HG02763 (cell line): ENCODE measurements around the gene EXOC4.

Source experiments
- ATAC-seq: cut with Tn5 transposase; IDR thresholded peaks from one replicate; pipeline ENCODE4 v1.9.1; 2021; ENCODE audit warnings: mild to moderate bottlenecking, moderate library complexity; ENCODE audit not compliant: unreplicated experiment

Gene EXOC4

DNA sequence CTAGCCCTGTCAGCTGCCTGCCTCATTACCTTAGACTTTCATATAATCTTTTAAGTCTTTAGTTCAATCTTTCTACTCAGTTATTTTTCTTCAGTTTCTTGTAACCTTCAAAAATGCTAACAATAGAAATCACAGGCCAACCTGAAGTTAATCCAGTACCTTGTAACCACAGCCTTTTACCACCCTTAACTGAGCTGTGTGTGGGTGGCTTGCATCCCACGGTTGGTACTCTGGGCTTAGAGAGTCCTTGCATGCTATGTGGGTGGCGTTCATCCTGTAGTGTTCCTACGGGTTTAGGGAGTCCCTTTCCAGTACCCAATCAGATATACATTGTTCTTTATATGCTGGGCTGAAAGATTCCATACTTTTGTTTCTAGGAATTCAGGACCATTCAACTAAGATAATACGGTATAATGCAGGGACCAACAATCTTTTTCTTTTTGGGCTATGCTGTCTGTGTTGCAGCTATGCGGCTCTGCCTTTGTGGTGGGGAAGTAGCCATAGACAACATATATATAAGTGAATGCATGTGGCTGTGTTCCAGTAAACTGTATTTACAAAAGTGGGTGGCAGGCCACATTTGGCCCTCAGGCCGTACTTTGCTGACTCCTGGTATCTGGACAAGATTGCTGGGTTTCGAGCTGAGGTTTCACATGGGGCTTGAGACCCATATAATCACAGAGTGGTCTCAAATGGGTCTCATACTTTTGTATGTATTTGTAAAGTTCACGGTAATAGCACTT is 593.5 kb downstream of the EXOC4 start:
- ATAC-seq, result no peak

DNA sequence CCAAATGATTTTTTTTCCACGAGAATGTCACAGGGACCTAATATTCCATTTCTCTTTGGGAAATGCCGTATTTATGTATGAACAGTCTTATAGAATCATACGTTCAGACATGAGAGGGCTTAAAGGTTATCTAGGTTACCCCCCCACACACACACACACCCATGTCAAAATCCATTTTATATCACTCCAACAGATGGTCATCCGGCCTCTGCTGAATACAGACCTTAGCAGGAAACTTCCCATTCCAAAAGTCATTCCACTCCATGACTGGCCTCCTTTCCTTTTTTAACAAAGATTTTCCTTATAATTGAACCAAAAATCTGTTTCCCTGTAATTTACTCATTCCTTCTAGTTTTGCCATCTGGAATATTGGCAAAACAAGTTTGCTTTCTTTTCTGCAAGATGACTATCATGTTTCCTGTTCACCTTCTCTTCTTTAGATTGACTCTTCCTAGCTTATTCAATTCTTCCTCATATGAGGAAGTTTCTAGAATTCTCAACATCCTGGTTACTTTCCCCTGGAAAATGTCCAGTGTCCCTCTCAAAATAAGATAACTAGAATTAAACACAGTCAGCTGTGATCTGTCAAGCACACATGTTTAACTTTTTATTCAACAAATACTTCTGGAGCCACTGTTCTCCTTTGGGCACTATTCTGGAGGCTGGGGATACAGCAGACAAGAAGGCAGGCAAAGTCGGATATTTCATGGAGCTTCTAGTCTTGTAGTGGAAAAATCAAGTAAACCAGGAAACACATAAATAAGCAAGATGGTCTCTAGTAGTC is 597.8 kb downstream of the EXOC4 start:
- no peak for ATAC-seq

DNA sequence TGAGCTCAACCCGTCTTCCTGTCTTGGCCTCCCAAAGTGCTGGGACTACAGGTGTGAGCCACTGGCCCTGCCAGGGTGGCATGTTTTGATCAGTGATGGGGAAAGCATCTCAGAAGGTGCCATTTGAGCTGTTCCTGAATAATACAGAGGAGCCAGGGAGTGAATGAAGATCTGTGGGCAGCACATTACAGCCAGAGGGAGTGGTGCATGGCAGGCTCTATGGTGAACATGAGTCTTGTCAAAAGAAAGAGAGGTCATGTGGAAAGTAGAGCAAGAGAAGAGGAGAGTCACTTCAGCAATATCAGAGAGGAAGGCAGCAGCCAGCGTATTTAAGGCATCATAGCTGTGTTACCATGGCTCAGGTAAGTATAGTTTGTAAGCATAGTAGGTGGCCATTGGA is 598.5 kb downstream of the EXOC4 start:
- no peak for ATAC-seq

GRCh38 chr7:133853706-133854276 is 600.9 kb downstream of the EXOC4 start:
- ATAC-seq, result peak; percentile 66

DNA sequence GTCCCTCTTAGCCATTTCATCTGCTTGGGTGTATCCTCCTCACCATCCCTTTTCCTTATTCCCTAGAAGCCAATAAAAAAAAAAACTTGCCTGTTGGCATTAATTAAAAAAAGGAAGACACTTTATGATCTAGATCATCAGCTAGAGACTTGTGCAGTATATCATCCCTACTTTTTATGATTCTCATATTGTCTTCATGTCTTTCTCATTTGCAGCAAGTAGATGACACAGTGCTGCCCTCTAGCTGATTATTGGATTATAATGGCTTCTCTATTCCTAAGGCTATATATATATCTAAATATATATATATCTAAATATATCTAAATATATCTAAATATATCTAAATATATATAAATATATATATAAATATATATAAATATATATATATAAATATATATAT is 601.9 kb downstream of the EXOC4 start:
- no peak for ATAC-seq

DNA sequence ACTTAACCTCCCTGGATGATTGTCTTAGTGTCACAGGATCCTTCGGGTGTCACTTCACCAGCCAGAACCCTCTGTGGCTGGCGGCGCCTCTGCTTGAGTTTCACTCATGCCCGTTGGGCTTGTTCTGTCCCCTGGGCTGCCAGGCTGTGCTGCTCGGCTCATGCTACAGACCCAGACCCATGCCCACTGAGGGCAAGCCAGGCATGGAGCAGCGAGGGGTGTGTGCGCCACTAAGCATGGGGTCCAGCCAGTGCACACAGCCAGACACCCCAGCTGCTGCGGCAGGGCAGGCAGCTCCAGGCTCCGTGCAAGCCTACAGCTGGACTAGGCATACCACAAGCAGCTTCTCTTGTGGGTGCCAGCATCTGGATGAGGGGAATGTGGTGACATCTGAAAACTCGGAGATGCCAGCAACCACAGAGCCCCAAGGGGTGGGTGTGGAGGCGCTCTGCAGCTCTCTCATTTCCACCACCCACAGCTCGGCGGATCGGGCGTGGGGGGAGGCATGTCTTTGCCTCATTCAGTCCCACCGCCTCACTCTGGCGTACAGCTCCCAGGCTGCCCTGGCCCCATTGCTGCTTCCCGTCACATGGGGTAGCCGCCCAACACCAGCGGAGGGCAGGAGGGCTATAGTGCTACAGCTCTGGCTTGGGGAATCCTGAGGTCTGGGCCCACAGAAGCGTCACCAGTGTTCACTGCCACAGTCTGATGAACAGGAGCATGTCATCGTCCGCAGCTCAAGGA is 604.7 kb downstream of the EXOC4 start:
- ATAC-seq, result no peak

DNA sequence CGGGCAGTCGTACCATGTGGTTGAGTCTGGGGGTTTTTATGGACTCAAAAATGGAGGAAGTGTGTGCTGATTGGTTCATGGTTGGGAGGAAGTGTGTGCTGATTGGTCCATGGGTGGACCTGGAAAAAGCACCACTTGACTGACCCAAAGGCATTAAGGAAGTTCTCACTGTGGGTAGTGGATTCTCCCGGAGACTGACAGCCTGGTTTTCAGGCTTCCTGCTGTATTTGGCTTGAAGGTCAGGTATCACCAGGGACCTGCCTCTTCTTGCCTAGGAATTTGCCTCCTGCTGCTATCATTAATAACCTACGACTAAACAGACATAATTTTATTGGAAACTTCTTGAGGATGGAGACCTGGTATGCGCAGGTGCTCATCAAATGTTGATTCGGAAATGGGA is 605.4 kb downstream of the EXOC4 start:
- ATAC-seq, result no peak

DNA sequence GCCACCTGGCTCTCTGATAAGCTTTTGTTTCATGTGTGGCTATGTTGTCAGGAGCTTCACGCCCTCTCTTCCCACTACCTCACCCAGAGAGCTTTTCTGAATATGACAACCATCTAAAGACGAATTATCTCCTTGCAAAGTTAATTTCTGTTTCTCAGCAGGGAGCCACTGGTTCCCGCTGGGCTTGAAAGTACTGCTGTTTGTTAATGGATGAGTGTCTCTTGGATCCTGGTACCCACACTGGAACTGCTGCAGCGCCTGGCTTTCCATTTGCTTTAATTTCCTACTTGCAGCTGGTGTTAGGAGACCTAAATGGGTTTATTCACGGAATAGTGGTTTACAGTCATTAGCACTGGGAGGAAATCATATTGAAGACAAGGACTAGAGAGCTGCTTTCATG is 606.4 kb downstream of the EXOC4 start:
- ATAC-seq, result no peak

- no peak for ATAC-seq
Measured at GRCh38 chr7:133859871-133860450, 607.1 kb downstream of the EXOC4 start.

GRCh38 chr7:133860628-133861335 is 607.9 kb downstream of the EXOC4 start:
- ATAC-seq, result no peak

DNA sequence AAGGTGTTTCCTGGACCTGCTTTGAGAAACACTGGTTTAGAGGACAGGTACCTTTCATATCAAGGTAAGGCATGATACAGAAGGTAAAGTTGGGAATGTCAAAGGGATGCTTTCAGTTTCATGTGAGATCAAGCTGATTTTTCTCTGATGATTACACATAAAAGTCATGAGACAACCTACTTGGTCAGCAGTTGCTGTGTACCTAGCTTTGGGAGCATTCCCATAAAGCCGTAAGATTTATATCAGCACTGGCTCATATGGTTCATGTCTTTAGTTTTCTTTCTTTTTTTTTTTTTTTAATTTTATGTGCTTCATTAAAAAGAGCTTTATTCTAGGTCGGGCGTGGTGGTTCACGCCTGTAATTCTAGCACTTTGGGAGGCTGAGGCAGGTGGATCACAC is 609.0 kb downstream of the EXOC4 start:
- no peak for ATAC-seq

DNA sequence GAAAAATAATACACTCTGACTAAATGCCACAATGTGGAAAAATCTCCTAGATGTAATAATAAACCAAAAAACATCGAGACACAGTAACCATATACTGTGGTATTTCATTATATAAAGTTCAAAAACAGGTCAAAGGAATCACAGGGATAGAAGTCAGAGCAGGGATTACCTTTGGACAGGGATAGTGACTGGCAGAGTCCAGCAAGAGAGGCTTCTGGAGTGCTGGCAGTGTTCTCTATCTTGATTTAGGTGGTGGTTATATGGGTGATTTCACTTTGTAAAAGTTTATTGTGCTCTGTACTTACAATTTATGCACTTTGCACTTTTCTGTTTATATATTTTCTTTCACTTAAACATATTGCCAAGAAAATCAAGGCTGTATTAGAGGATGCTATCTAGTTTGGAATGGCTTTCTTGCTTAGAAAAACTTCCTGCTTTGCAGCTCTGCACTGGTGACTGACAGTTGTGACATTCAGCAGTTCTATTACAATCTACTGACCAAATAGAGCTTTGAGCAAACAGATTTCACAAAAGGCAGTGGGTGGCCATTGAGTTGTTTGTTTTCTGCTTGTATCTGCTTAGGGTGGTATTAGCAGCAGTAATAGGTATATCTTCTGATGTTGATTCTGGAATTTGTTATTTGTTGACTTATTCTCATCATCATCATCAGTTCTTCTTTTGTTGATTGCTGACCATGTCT is 610.6 kb downstream of the EXOC4 start:
- ATAC-seq, result no peak

DNA sequence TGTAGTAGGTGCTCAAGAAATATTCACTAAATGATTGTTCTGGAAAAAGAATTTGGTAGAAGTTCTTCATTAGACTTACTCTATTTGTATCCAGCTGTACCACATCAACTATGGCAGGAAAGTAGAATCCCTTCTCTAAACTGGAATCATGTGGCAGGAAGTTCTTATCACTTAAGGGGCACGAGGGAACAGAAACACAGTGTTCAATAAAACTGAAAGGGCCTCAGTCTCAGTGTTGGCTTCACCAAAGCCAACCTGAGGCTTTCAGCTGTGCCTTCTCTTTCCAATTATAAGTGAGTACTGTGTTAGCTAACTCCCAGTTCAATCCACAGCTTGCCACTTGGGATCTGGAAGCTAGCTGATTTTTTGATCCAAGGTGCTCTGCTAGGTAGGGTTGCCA is 616.7 kb downstream of the EXOC4 start:
- ATAC-seq, result no peak

GRCh38 chr7:133871757-133872156 is 618.9 kb downstream of the EXOC4 start:
- ATAC-seq, result no peak

DNA sequence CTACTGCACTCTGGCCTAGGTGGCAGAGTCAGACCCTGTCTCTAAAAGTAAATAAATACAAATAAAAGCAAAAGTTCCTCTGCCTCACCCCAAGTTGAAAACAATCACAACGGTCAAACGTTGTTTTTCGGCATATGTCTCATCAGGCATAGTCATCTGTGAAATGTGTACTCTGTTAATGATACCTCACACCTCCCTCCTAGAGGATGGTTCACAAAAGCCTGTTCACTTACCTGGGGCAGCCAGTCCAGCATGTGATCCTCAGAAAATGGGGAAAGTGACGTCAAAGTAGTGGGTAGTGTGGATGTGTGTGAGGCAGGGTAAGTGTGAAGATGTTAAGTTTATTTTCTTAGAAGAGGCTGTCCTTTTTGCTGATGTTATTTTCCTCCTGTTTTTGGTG is 620.3 kb downstream of the EXOC4 start:
- no peak for ATAC-seq

- no peak for ATAC-seq
Measured at GRCh38 chr7:133873631-133874030, 620.8 kb downstream of the EXOC4 start.

DNA sequence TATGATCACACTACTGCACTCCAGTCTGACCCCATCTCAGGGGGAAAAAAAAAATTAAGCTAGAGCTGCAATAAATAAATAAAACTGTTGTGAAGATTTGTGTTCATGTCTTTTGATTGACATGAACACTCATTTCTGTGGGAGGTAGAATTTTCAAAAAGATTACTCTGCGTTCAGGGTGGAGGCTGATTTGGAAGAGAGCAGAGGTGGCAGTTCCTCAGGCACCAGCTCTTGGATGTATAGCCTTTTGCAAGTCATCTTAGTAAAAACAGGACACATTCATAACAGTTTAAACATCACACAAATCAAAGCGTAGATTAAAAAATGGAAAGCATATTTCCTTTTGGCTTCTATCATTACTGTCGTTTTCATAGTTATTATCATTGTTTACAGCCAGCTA is 630.7 kb downstream of the EXOC4 start:
- no peak for ATAC-seq

DNA sequence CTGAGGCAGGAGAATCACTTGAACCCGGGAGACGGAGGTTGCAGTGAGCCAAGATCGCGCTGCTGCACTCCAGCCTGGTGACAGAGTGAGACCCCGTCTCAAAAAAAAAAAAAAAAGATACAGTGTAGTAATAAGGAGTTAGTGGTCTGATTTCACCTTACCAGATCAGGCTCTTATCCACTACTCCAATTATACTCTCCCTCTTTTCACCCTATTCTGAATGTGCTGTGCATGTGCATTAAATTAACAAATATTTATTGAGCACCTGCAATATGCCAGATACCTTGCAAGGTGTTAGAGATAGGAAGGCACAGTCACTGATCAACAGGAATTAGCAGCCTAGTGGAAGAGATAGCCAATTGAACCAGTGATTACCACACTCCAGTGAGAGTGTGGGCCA is 632.3 kb downstream of the EXOC4 start:
- ATAC-seq, result no peak

DNA sequence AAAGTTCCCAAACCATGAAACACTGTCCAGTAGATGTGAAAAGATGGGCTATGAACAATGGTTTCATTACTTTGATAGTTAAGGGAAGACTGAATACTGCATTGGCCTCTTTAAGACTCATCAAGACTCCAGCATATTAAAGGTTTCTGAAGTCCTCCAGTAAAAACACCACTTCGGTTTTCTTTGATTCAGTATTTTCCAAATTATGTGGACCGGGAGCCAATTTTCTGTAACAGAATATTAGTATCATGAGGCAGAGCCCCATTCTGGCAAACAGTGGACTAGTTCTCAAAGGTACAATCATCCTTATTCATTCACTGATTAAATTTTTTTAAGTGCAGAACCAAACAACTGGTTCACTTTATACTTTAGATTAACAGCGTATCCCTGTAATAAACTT is 633.2 kb downstream of the EXOC4 start:
- ATAC-seq, result no peak

DNA sequence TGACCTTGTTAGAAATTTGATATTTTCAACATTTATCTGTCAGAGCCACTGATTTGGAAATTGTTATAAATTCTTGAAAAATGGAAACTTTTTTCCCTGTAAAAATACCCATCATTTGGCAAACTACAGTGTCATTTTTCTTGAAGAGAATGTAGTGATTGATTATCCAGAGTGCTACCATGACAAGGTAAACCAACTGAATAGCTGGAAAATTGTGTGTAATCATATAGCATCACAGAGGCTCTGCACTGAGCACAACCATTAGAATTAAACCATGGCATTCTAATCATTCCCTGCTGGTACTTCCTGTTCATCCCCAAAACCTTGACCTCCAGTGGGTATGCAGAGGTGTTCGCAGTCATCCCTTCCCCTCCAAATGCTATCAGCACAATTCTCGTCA is 633.9 kb downstream of the EXOC4 start:
- ATAC-seq, result no peak
